SU-DHL-6 (cell line): ENCODE measurements around the gene PRDM15.

Experiments
- H2AFZ ChIP-seq: fragments of 200-600 bp; sonication (generic); 2 replicates; pipeline ENCODE4 v1.6.1; 2014; ENCODE audit warnings: low read depth, mild to moderate bottlenecking, moderate library complexity, mixed read lengths, antibody characterized with exemption, low read length; ENCODE audit not compliant: severe bottlenecking
- H3F3A ChIP-seq: fragments of 200-600 bp; shearing (Covaris generic); 2 replicates; pipeline ENCODE4 v1.6.0; 2016; ENCODE audit warnings: antibody characterized with exemption, mild to moderate bottlenecking; ENCODE audit not compliant: insufficient read depth
- H3K27ac ChIP-seq: fragments of 200-600 bp; sonication (generic); 2 replicates; pipeline ENCODE4 v1.5.1; 2016; ENCODE audit warnings: low read depth, mild to moderate bottlenecking, low read length, moderate library complexity, mixed read lengths
- H3K27me3 ChIP-seq: fragments of 200-600 bp; sonication (generic), shearing (Covaris generic); 2 replicates; pipeline ENCODE4 v1.6.0; 2014; ENCODE audit warnings: mild to moderate bottlenecking, low read length
- H3K36me3 ChIP-seq: fragments of 200-600 bp; sonication (generic); 2 replicates; pipeline ENCODE4 v1.6.1; 2014; ENCODE audit warnings: mild to moderate bottlenecking, low read length, mixed read lengths
- H3K4me2 ChIP-seq: fragments of 300-600, 200-600 bp; shearing (Covaris generic), sonication (generic); 2 replicates; pipeline ENCODE4 v1.6.0; 2014; ENCODE audit warnings: low read length, low read depth, mild to moderate bottlenecking; ENCODE audit not compliant: poor library complexity, severe bottlenecking
- H3K4me3 ChIP-seq: fragments of 200-600 bp; sonication (generic); 2 replicates; pipeline ENCODE4 v1.5.1; 2014; ENCODE audit warnings: antibody characterized with exemption, low read length, mild to moderate bottlenecking, mixed read lengths; ENCODE audit not compliant: insufficient read depth, poor library complexity, severe bottlenecking
- H3K79me2 ChIP-seq: fragments of 200-600 bp; sonication (generic); 2 replicates; pipeline ENCODE4 v1.6.1; 2014; ENCODE audit warnings: mild to moderate bottlenecking, low read length, moderate library complexity; ENCODE audit not compliant: insufficient read depth
- H3K9ac ChIP-seq: fragments of 200-600 bp; sonication (generic); 2 replicates; pipeline ENCODE4 v1.7.0; 2014; ENCODE audit warnings: mild to moderate bottlenecking, low read length
- H3K9me2 ChIP-seq: fragments of 200-600 bp; sonication (generic); replicated peaks from 2 replicates; pipeline ENCODE4 v1.6.1; 2014; ENCODE audit warnings: low read length; ENCODE audit not compliant: insufficient read depth
- H3K9me3 ChIP-seq: fragments of 200-600 bp; sonication (generic); 2 replicates; pipeline ENCODE4 v1.6.1; 2014; ENCODE audit warnings: low read length, mixed read lengths; ENCODE audit not compliant: insufficient read depth
- H4K20me1 ChIP-seq: fragments of 200-600 bp; sonication (generic); 2 replicates; pipeline ENCODE4 v1.6.1; 2014; ENCODE audit warnings: low read depth, mild to moderate bottlenecking, antibody characterized with exemption, low read length, moderate library complexity, mixed read lengths
- EZH2phosphoT487 ChIP-seq: fragments of 200-600 bp; sonication (generic), shearing (Covaris generic); conservative IDR thresholded peaks from 2 replicates; pipeline ENCODE4 v1.6.1; 2018; ENCODE audit warnings: mild to moderate bottlenecking, antibody characterized with exemption, low read length, moderate library complexity, mixed read lengths
- TF ChIP-seq, protein P1 (sequence below): fragments of 200-600 bp; sonication (generic); IDR thresholded peaks from one replicate; pipeline ENCODE4 v1.5.1; 2017; ENCODE audit warnings: antibody characterized with exemption, mild to moderate bottlenecking, low read length, moderate library complexity; ENCODE audit not compliant: insufficient read depth, poor library complexity, severe bottlenecking

PRDM15 gene

DNA sequence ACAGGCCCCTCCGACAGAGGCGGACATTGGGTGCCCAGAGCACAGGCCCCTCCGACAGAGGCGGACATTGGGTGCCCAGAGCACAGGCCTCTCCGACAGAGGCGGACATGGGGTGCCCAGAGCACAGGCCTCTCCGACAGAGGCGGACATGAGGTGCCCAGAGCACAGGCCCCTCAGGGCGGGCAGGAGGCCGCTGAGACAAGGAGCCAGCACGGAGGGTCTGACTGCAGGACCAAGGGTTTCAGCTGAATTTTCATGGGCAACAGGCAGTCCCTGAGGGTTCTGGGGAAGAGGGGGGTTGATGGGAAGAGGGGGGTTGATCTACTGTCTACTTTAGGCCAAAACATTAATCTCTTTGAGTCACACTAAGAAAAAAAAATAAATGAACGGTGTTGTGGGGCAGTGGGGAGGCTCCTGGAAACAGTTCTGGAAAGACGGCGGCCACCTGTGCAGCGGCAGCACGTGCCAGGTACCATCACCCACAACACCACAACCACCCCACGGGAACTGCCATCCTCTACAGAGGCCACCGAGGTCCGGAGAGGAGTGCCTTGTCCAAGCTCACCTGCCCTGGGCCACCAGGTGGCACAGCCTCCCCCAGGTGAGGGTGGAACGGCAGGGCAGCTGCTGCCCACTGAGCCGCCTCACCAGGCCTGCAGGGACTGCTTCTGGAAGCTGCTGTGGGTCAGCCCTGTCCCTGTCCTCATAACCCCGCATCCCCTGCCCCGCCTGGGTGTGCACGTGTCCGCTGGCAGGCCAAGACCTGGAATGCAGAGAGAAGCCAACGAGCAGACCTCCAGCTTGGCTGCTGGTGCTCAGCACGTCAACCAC lies 20.5 kb downstream of the PRDM15 start:
- Histone ChIP-seq H3K9ac (no peak overlapping the region), H3K9me3 (no peaks in the 10 kb centered on the region), H3K4me3 (no peak overlapping the region), H3K27ac (no peak overlapping the region), H4K20me1 (no peaks in the 10 kb centered on the region), H3K27me3 (no peaks in the 10 kb centered on the region), H3K79me2 (peaks cover 25% of the 10 kb centered on the region), H3F3A (peaks cover 30% of the 10 kb centered on the region), H3K36me3 (peaks cover 2% of the 10 kb centered on the region; the same call in 1 of the 2 replicates), H2AFZ (no peak overlapping the region), H3K9me2 (no peaks in the 10 kb centered on the region), H3K4me2 (no peak overlapping the region)
- TF ChIP-seq, protein P1, sequence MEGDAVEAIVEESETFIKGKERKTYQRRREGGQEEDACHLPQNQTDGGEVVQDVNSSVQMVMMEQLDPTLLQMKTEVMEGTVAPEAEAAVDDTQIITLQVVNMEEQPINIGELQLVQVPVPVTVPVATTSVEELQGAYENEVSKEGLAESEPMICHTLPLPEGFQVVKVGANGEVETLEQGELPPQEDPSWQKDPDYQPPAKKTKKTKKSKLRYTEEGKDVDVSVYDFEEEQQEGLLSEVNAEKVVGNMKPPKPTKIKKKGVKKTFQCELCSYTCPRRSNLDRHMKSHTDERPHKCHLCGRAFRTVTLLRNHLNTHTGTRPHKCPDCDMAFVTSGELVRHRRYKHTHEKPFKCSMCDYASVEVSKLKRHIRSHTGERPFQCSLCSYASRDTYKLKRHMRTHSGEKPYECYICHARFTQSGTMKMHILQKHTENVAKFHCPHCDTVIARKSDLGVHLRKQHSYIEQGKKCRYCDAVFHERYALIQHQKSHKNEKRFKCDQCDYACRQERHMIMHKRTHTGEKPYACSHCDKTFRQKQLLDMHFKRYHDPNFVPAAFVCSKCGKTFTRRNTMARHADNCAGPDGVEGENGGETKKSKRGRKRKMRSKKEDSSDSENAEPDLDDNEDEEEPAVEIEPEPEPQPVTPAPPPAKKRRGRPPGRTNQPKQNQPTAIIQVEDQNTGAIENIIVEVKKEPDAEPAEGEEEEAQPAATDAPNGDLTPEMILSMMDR = no peak
- TF ChIP-seq EZH2phosphoT487 = no peak

- Histone ChIP-seq H3K27me3 (no peaks in the 10 kb centered on the region), H3F3A (peaks cover 22% of the 10 kb centered on the region), H3K4me3 (no peak overlapping the region), H3K4me2 (no peak overlapping the region), H3K9me2 (no peaks in the 10 kb centered on the region), H4K20me1 (no peaks in the 10 kb centered on the region), H3K79me2 (peaks cover 25% of the 10 kb centered on the region), H2AFZ (no peak overlapping the region), H3K27ac (no peak overlapping the region), H3K36me3 (peaks cover 2% of the 10 kb centered on the region; the same call in 1 of the 2 replicates), H3K9me3 (no peaks in the 10 kb centered on the region), H3K9ac (no peak overlapping the region)
- TF ChIP-seq, protein P1 = no peak
- no peak for TF ChIP-seq EZH2phosphoT487
Observed at GRCh38 chr21:41857771-41858300, 21.3 kb downstream of the PRDM15 start.

GRCh38 chr21:41856572-41856971 lies 22.6 kb downstream of the PRDM15 start:
- H3K79me2 ChIP-seq = peaks cover 13% of the 10 kb centered on the region; the same call in 1 of the 2 replicates
- peaks cover 2% of the 10 kb centered on the region; the same call in 1 of the 2 replicates for H3K36me3 ChIP-seq
- TF ChIP-seq, protein P1 = no peak
- TF ChIP-seq EZH2phosphoT487 = no peak
- no peak overlapping the region for H3K4me2 ChIP-seq
- H2AFZ ChIP-seq = no peak overlapping the region
- no peaks in the 10 kb centered on the region for H3K27me3 ChIP-seq
- no peaks in the 10 kb centered on the region for H3K9me2 ChIP-seq
- no peak overlapping the region for H3K9ac ChIP-seq
- H3F3A ChIP-seq = peaks cover 9% of the 10 kb centered on the region; the same call in 1 of the 2 replicates
- H3K9me3 ChIP-seq = no peaks in the 10 kb centered on the region
- H4K20me1 ChIP-seq = no peaks in the 10 kb centered on the region
- no peak overlapping the region for H3K4me3 ChIP-seq
- H3K27ac ChIP-seq = no peak overlapping the region
